H9 (cell line): ENCODE data around the gene PARP8. TPM values are rescaled to one million over a fixed set of nuclear protein-coding genes. Genes with fewer than 3 reads are reported as not detected.

Experiments
- DNase-seq: peaks from one replicate; pipeline ENCODE4 v3.0.0-alpha.2; 2017
- H2AFZ ChIP-seq: one replicate; pipeline ENCODE4 v1.6.1; 2013; ENCODE audit warnings: mild to moderate bottlenecking, low read length, control low read depth, moderate library complexity
- H2AK5ac ChIP-seq: 2 replicates; pipeline ENCODE4 v1.6.1; 2013; ENCODE audit warnings: low read length, control low read depth, mixed read lengths; ENCODE audit not compliant: insufficient read length
- H2BK120ac ChIP-seq: one replicate; pipeline ENCODE4 v1.6.1; 2013; ENCODE audit warnings: low read depth, mild to moderate bottlenecking, low read length, control low read depth, inconsistent platforms; ENCODE audit not compliant: poor library complexity, severe bottlenecking
- H2BK12ac ChIP-seq: 2 replicates; pipeline ENCODE4 v1.6.1; 2013; ENCODE audit warnings: low read length, control low read depth, mixed read lengths, low read depth; ENCODE audit not compliant: insufficient read length
- H2BK15ac ChIP-seq: 2 replicates; pipeline ENCODE4 v1.6.1; 2013; ENCODE audit warnings: low read depth, low read length, control low read depth
- H2BK20ac ChIP-seq: one replicate; pipeline ENCODE4 v1.6.1; 2013; ENCODE audit warnings: low read depth, mild to moderate bottlenecking, low read length, control low read depth, inconsistent platforms; ENCODE audit not compliant: poor library complexity, severe bottlenecking
- H2BK5ac ChIP-seq: 2 replicates; pipeline ENCODE4 v1.6.1; 2013; ENCODE audit warnings: low read length, control low read depth, mixed read lengths; ENCODE audit not compliant: insufficient read length
- H3K14ac ChIP-seq: 2 replicates; pipeline ENCODE4 v1.6.1; 2013; ENCODE audit warnings: low read length, control low read depth; ENCODE audit not compliant: insufficient read depth
- H3K18ac ChIP-seq: 2 replicates; pipeline ENCODE4 v1.6.1; 2013; ENCODE audit warnings: low read depth, mild to moderate bottlenecking, mixed read lengths, low read length, control low read depth; ENCODE audit not compliant: insufficient read length
- H3K23ac ChIP-seq: 2 replicates; pipeline ENCODE4 v1.6.1; 2013; ENCODE audit warnings: low read length, control low read depth, mixed read lengths, low read depth; ENCODE audit not compliant: insufficient read length
- H3K23me2 ChIP-seq: 2 replicates; pipeline ENCODE4 v1.6.1; 2013; ENCODE audit warnings: low read depth, mild to moderate bottlenecking, mixed read lengths, low read length, control low read depth; ENCODE audit not compliant: insufficient read length, poor library complexity, severe bottlenecking
- H3K27ac ChIP-seq: 2 replicates; pipeline ENCODE4 v1.5.1; 2013; ENCODE audit warnings: low read length, control low read depth, mixed read lengths, low read depth; ENCODE audit not compliant: insufficient read length
- H3K27me3 ChIP-seq: 2 replicates; pipeline ENCODE4 v1.6.1; 2013; ENCODE audit warnings: low read length, control low read depth, inconsistent platforms; ENCODE audit not compliant: insufficient read depth
- H3K4ac ChIP-seq: 2 replicates; pipeline ENCODE4 v1.6.1; 2013; ENCODE audit warnings: low read depth, mild to moderate bottlenecking, control low read depth, inconsistent platforms, low read length, moderate library complexity
- H3K4me1 ChIP-seq: 2 replicates; pipeline ENCODE4 v1.6.1; 2013; ENCODE audit warnings: low read length, control low read depth, inconsistent platforms; ENCODE audit not compliant: insufficient read depth
- H3K4me2 ChIP-seq: 2 replicates; pipeline ENCODE4 v1.6.1; 2013; ENCODE audit warnings: low read length, control low read depth, mixed read lengths; ENCODE audit not compliant: insufficient read length, insufficient read depth
- H3K56ac ChIP-seq: 2 replicates; pipeline ENCODE4 v1.6.1; 2013; ENCODE audit warnings: low read depth, mild to moderate bottlenecking, mixed read lengths, low read length, control low read depth; ENCODE audit not compliant: insufficient read length
- H3K79me1 ChIP-seq: 2 replicates; pipeline ENCODE4 v1.6.1; 2013; ENCODE audit warnings: low read depth, mild to moderate bottlenecking, moderate library complexity, low read length, control low read depth, inconsistent platforms; ENCODE audit not compliant: insufficient read depth, poor library complexity, severe bottlenecking
- H3K79me2 ChIP-seq: 2 replicates; pipeline ENCODE4 v1.6.1; 2013; ENCODE audit warnings: low read length, control low read depth, inconsistent platforms; ENCODE audit not compliant: insufficient read depth
- H3K9ac ChIP-seq: 2 replicates; pipeline ENCODE4 v1.6.1; 2013; ENCODE audit warnings: low read length, control low read depth, mixed read lengths; ENCODE audit not compliant: insufficient read length; ENCODE audit errors: extremely low read depth
- H3K9me3 ChIP-seq: one replicate; pipeline ENCODE4 v1.6.1; 2013; ENCODE audit warnings: low read depth, low read length, inconsistent platforms; ENCODE audit not compliant: control insufficient read depth
- H3T11ph ChIP-seq: one replicate; pipeline ENCODE4 v1.6.1; 2013; ENCODE audit warnings: mild to moderate bottlenecking, low read length, control low read depth, inconsistent platforms
- H4K20me1 ChIP-seq: one replicate; pipeline ENCODE4 v1.6.1; 2013; ENCODE audit not compliant: control insufficient read depth, insufficient read length, insufficient read depth
- H4K5ac ChIP-seq: 2 replicates; pipeline ENCODE4 v1.6.1; 2013; ENCODE audit warnings: low read depth, mild to moderate bottlenecking, mixed read lengths, low read length, control low read depth; ENCODE audit not compliant: insufficient read length
- H4K8ac ChIP-seq: replicated peaks from 2 replicates; pipeline ENCODE4 v1.6.1; 2013; ENCODE audit warnings: low read length, control low read depth, mixed read lengths, low read depth; ENCODE audit not compliant: insufficient read length
- H4K91ac ChIP-seq: 2 replicates; pipeline ENCODE4 v1.6.1; 2013; ENCODE audit warnings: low read depth, mild to moderate bottlenecking, moderate library complexity, mixed read lengths, low read length, control low read depth; ENCODE audit not compliant: insufficient read length
- H3K27ac Mint-ChIP-seq, 3 experiments: 2 replicates in 2 of 3; 3 replicates in 1 of 3; pipeline ENCODE4 v1.8.0; 2020 to 2021; ENCODE audit warnings: mixed read lengths in 3 of 3, mild to moderate bottlenecking in 1 of 3, moderate library complexity in 1 of 3
- H3K27me3 Mint-ChIP-seq: 2 replicates; pipeline ENCODE4 v1.8.0; 2021; ENCODE audit warnings: low read depth, mild to moderate bottlenecking, moderate library complexity, mixed read lengths
- H3K36me3 Mint-ChIP-seq, 3 experiments: 2 replicates in 2 of 3; 3 replicates in 1 of 3; pipeline ENCODE4 v1.8.0; 2020 to 2021; ENCODE audit warnings: low read depth in 3 of 3, mixed read lengths in 3 of 3; ENCODE audit not compliant: insufficient read depth in 1 of 3
- H3K4me1 Mint-ChIP-seq, 2 experiments: 2 replicates each; pipeline ENCODE4 v1.8.0; 2020; ENCODE audit warnings: mixed read lengths in 2 of 2
- H3K4me3 Mint-ChIP-seq, 2 experiments: 2 replicates in 1 of 2; 3 replicates in 1 of 2; pipeline ENCODE4 v1.8.0; 2020 to 2021; ENCODE audit warnings: mild to moderate bottlenecking in 2 of 2, mixed read lengths in 2 of 2, moderate library complexity in 1 of 2
- H3K9me3 Mint-ChIP-seq, 2 experiments: 2 replicates in 1 of 2; 3 replicates in 1 of 2; pipeline ENCODE4 v1.8.0; 2020; ENCODE audit warnings: mild to moderate bottlenecking in 2 of 2, mixed read lengths in 2 of 2, moderate library complexity in 1 of 2
- WGBS: extraction: QIAGEN DNeasy Blood & Tissue Kit; methylation state at CpG from one replicate; pipeline ENCODE4 v1.1.7; 2013; ENCODE audit warnings: missing lambda C conversion rate, low lambda C conversion rate, mixed read lengths; ENCODE audit not compliant: insufficient read length; ENCODE audit errors: extremely low coverage; 5-methylcytosine and 5-hydroxymethylcytosine counted together
- total RNA-seq: library from RNA; stranded (reverse); gene quantifications from 2 replicates; pipeline ENCODE4 v1.2.1, GENCODE V29; 2021
- TF ChIP-seq, protein P1 (sequence below): fragments of 200-600 bp; sonication (generic); conservative IDR thresholded peaks from 3 replicates; pipeline ENCODE4 v1.8.0; 2021; ENCODE audit warnings: antibody characterized with exemption, mild to moderate bottlenecking

The PARP8 gene
- total RNA-seq, 1 experiment from 2014 or later = 34.0 TPM

DNA sequence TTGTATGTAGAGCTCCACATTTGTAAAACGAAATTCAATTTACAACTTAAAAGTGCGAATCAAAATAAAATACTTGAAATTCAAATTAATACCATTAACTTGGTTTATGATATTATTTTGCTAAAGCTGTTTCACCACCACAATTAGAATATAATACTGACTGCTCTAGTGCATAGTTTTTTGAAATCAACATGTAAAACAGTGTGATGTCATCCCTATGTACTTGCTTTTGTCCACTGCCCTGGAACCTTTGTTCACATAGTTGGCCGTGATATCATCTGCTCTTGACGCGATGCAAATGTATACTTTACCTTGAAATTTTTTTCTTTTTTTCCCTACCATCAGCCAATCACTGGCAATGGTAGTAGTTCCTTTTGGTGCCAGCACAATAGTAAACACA is 125.4 kb downstream of the PARP8 start:
- no peak overlapping the region for H2BK15ac ChIP-seq
- no CpG with 5 or more reads among the region's 5 CpGs for WGBS

More for the DNA sequence above, 125.4 kb downstream of the PARP8 start:
- no peaks in the 10 kb centered on the region for H3K4me1 Mint-ChIP-seq
- Histone ChIP-seq H2AFZ (no peak overlapping the region), H2AK5ac (no peak overlapping the region), H2BK12ac (no peak overlapping the region), H3K27me3 (no peaks in the 10 kb centered on the region), H3T11ph (no peak overlapping the region), H3K79me1 (no peaks in the 10 kb centered on the region), H4K5ac (no peak overlapping the region), H3K23ac (no peak overlapping the region), H4K8ac (no peak overlapping the region), H3K9me3 (no peaks in the 10 kb centered on the region), H2BK5ac (no peak overlapping the region), H3K4me1 (no peaks in the 10 kb centered on the region), H2BK120ac (no peak overlapping the region), H2BK20ac (no peak overlapping the region), H3K27ac (no peak overlapping the region), H3K9ac (no peak overlapping the region), H3K4ac (no peak overlapping the region), H3K18ac (no peak overlapping the region), H3K14ac (no peak overlapping the region), H3K79me2 (no peaks in the 10 kb centered on the region), H3K56ac (no peak overlapping the region), H3K4me2 (no peak overlapping the region), H4K20me1 (no peaks in the 10 kb centered on the region), H4K91ac (no peak overlapping the region), H3K23me2 (no peaks in the 10 kb centered on the region)
- TF ChIP-seq, protein P1, sequence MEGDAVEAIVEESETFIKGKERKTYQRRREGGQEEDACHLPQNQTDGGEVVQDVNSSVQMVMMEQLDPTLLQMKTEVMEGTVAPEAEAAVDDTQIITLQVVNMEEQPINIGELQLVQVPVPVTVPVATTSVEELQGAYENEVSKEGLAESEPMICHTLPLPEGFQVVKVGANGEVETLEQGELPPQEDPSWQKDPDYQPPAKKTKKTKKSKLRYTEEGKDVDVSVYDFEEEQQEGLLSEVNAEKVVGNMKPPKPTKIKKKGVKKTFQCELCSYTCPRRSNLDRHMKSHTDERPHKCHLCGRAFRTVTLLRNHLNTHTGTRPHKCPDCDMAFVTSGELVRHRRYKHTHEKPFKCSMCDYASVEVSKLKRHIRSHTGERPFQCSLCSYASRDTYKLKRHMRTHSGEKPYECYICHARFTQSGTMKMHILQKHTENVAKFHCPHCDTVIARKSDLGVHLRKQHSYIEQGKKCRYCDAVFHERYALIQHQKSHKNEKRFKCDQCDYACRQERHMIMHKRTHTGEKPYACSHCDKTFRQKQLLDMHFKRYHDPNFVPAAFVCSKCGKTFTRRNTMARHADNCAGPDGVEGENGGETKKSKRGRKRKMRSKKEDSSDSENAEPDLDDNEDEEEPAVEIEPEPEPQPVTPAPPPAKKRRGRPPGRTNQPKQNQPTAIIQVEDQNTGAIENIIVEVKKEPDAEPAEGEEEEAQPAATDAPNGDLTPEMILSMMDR = no peak
- peaks cover 8 to 15% (median 10%) of the 10 kb centered on the region in 3 experiments; a peak in 6 of 7 replicates for H3K36me3 Mint-ChIP-seq
- H3K27me3 Mint-ChIP-seq = no peaks in the 10 kb centered on the region
- no peak overlapping the region for H3K4me3 Mint-ChIP-seq
- H3K9me3 Mint-ChIP-seq = no peaks in the 10 kb centered on the region
- H3K27ac Mint-ChIP-seq = no peak overlapping the region; a peak in 1 of 7 replicates
- DNase-seq = no peak
